ENCODE results near the gene DCX. TPM values are rescaled to one million over a fixed set of nuclear protein-coding genes. Genes with fewer than 3 reads are reported as not detected.

Gene DCX
- total RNA-seq, 1 donor: not detected

GRCh38 chrX:111435469-111435868 is 23.5 kb upstream of the DCX start:
- TF ChIP-seq, protein P1, sequence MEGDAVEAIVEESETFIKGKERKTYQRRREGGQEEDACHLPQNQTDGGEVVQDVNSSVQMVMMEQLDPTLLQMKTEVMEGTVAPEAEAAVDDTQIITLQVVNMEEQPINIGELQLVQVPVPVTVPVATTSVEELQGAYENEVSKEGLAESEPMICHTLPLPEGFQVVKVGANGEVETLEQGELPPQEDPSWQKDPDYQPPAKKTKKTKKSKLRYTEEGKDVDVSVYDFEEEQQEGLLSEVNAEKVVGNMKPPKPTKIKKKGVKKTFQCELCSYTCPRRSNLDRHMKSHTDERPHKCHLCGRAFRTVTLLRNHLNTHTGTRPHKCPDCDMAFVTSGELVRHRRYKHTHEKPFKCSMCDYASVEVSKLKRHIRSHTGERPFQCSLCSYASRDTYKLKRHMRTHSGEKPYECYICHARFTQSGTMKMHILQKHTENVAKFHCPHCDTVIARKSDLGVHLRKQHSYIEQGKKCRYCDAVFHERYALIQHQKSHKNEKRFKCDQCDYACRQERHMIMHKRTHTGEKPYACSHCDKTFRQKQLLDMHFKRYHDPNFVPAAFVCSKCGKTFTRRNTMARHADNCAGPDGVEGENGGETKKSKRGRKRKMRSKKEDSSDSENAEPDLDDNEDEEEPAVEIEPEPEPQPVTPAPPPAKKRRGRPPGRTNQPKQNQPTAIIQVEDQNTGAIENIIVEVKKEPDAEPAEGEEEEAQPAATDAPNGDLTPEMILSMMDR (IDR thresholded peaks at IDR 0.05; ENCODE audit: insufficient read depth, low read depth, low read length): no peak
- no peak overlapping the region for H3K4me3 ChIP-seq (ENCODE audit: low read depth, low read length)
- no peak for DNase-seq (ENCODE audit: low read depth)

DNA sequence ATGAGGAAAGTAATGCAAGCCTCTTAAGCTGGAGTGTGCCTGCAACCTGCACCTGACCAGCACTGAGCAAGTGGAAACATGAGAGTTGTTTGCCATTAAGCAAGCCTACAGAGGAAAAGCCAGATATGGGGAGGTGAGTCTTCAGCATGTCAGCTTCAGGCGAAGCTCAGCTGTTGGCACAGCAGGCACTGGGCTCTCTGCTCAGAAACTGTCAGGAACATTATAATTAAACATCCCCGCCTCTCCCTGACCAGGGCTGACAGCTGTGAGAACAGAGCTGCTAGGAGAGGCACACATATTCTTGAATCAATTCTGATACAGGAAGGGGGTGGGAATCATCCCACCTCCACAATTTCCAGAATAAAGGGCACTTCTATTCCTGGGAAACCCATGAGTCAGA is 19.0 kb upstream of the DCX start:
- H3K4me3 ChIP-seq (ENCODE audit: low read depth, low read length): no peak overlapping the region
- TF ChIP-seq, protein P1 (IDR thresholded peaks at IDR 0.05; ENCODE audit: insufficient read depth, low read depth, low read length): no peak
- no peak for DNase-seq (ENCODE audit: low read depth)

DNA sequence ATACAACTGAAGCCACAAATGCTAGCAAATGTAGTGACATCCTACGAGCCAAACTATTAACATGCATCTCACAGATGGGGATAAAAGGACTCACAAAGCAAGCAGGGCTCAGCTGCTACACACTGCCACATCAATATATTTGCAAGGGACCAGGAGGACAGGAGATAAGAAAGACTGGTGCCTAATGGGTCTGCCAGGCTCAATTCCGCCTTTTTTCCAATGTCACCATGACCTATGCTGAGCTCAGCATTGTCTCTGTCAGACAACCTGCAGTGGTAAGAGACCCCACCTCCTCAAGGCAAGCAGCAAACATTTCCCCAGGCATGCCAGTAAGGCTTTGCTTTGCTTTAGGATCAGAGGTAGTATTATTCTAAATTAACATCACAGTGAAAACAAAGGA is 435 bp downstream of the DCX start:
- H3K4me3 ChIP-seq (ENCODE audit: low read depth, low read length): no peak overlapping the region
- TF ChIP-seq, protein P1 (IDR thresholded peaks at IDR 0.05; ENCODE audit: insufficient read depth, low read depth, low read length): no peak
- DNase-seq (ENCODE audit: low read depth): no peak

GRCh38 chrX:111410590-111411078 is 1.4 kb downstream of the DCX start:
- TF ChIP-seq, protein P1 (IDR thresholded peaks at IDR 0.05; ENCODE audit: insufficient read depth, low read depth, low read length): no peak
- no peak for DNase-seq (ENCODE audit: low read depth)
- no peak overlapping the region for H3K4me3 ChIP-seq (ENCODE audit: low read depth, low read length)

DNA sequence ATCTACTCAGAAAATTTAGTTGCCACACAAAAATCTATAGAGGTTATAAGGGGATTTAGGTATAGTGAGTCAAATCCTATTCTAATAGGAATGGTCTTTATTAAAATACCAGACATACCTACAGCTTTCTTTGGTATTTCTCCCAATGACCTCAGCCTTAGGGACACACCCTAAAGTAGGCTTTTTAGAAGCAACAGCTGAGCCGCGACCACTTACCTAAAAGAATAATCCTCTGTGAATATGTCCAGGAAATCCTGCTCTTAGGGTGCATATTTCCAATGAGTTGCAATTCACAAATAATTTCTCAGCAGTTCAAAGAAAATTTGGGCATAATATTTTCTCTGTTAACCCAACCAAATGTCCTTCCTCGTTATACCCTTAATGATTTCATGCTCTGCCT is 2.7 kb downstream of the DCX start:
- H3K4me3 ChIP-seq (ENCODE audit: low read depth, low read length): no peak overlapping the region
- TF ChIP-seq, protein P1 (IDR thresholded peaks at IDR 0.05; ENCODE audit: insufficient read depth, low read depth, low read length): no peak

GRCh38 chrX:111407948-111408347 is 4.0 kb downstream of the DCX start:
- no peak overlapping the region for H3K4me3 ChIP-seq (ENCODE audit: low read depth, low read length)
- no peak for DNase-seq (ENCODE audit: low read depth)
- TF ChIP-seq, protein P1 (IDR thresholded peaks at IDR 0.05; ENCODE audit: insufficient read depth, low read depth, low read length): no peak

More for the DNA sequence above, 2.7 kb downstream of the DCX start:
- no peak for DNase-seq (ENCODE audit: low read depth)

GRCh38 chrX:111402344-111402743 is 9.6 kb downstream of the DCX start:
- no peak for DNase-seq (ENCODE audit: low read depth)
- TF ChIP-seq, protein P1 (IDR thresholded peaks at IDR 0.05; ENCODE audit: insufficient read depth, low read depth, low read length): no peak
- no peak overlapping the region for H3K4me3 ChIP-seq (ENCODE audit: low read depth, low read length)
